Right lobe of liver (tissue), 4 donors: Measurements from ENCODE around the gene WWP2.

Source experiments
- CTCF ChIP-seq, 4 donors: fragments of 200-600 bp in 3 of 4; fragments of 450-650 bp in 1 of 4; IDR thresholded peaks; one replicate each; pipeline versions ENCODE4 v1.5.1 to v1.8.0; 2016 to 2022; ENCODE audit warnings: antibody characterized with exemption in 4 of 4, mild to moderate bottlenecking in 2 of 4
- POLR2A ChIP-seq: fragments of 450-650 bp; IDR thresholded peaks from one replicate; pipeline ENCODE4 v1.6.1; 2017; ENCODE audit warnings: antibody characterized with exemption, mild to moderate bottlenecking
- donor health status: DM: no; HTN: no; CAD: no.
- donor health status: DM: no; HTN: no; CAD: no.
- donor health status: DM: no; HTN: yes; CAD: no.

- TF ChIP-seq POLR2A, result no peak
- TF ChIP-seq CTCF (IDR thresholded peaks at IDR 0.05), result no peak
Observed at GRCh38 chr16:69721441-69721957, 40.6 kb upstream of the WWP2 start.
